ENCODE results near the gene RASGEF1B. TPM values are rescaled to one million over a fixed set of nuclear protein-coding genes. Genes with fewer than 3 reads are reported as not detected.

Gene RASGEF1B
- total and polyA plus RNA-seq, 8 donors: 5.4 to 56.8 (median 9.4) TPM

DNA sequence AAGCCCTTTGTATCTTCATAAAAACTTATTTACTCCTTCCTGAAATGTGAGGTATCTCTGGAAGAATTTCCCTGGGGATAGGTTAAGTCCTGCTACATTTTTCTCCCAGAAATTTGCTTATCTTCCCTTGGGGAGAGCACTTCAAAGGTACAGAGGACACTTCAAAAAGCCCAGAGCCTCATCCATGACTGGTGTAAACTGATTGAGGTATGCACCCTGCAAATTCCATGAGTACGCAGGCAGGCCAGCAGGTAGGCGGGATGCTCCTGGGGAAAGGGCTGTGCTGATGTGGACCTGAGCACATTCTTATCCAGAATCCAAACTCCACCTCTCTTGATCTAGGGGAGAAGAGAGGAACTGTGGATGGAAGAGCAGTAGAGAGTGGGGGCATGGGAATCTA is 26.3 kb upstream of the RASGEF1B start:
- Histone ChIP-seq H3K4me3 (no peak overlapping the region), H3K36me3 (no peaks in the 10 kb centered on the region), H3K27ac (no peak overlapping the region), H3K27me3 (no peaks in the 10 kb centered on the region), H3K9me3 (no peaks in the 10 kb centered on the region), H3K4me1 (peaks cover 0 to 14% (median 5%) of the 10 kb centered on the region in 4 donors)
- intact Hi-C loops (cut with DNase I; ENCODE audit: low total_unique reads): no loop called here
- no peak for TF ChIP-seq CTCF (IDR thresholded peaks at IDR 0.05)
- TF ChIP-seq POLR2AphosphoS5 (IDR thresholded peaks at IDR 0.05): no peak
- no peak for TF ChIP-seq EP300 (IDR thresholded peaks at IDR 0.05)
- no peak for DNase-seq
- WGBS, 5 donors: 95 to 100% (median 98%) methylated on average over 2 of the region's 2 CpGs

DNA sequence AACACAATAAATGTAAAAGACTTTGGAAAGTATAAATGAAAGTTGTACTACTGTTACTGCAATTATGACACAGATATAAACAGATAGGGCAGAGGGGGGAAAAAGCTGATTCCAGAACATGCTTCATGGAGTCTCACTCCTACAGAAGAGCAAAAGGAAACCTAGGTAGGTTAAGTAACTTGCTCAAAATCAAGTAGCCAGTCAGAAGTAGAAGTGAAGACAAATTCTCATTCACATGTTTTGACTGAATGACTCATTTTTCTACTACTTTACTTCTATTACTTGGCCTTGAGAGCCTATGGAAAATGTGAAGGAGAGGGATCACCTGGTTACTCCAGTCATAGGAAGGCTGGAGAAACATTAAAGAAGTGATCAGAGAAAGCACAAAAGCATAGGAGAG is 23.6 kb upstream of the RASGEF1B start:
- Histone ChIP-seq H3K4me3 (no peak overlapping the region), H3K27me3 (no peaks in the 10 kb centered on the region), H3K9me3 (no peaks in the 10 kb centered on the region), H3K27ac (no peak overlapping the region), H3K36me3 (no peaks in the 10 kb centered on the region), H3K4me1 (peaks cover 0 to 23% (median 5%) of the 10 kb centered on the region in 4 donors)
- TF ChIP-seq POLR2AphosphoS5 (IDR thresholded peaks at IDR 0.05) (no peak), CTCF (IDR thresholded peaks at IDR 0.05) (no peak), POLR2A (IDR thresholded peaks at IDR 0.05) (no peak), EP300 (IDR thresholded peaks at IDR 0.05) (no peak)
- no peak for DNase-seq
- intact Hi-C loops (cut with DNase I; ENCODE audit: low total_unique reads): no loop called here

DNA sequence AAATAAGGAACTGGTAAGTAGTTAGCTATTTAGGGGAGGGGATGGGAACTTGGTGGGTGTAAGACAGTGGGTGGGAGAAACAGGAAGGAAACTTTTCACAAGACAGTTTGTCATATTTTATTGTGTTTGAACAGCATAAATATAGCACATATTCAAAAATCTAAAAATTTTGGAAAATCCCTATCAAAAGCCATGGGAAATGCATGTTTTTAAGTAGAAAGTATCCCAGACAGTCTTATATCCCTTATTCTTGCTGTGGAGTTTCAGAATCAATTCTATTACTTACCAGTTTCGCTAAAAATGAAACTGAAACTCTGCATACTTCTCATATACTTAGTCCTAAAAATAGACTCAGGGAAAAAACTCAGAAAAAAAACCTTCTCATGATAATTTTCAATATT is 22.3 kb upstream of the RASGEF1B start:
- H3K4me3 ChIP-seq: peak overlapping the region; percentile 4 to 14 (median 6)
- intact Hi-C loops (cut with DNase I; ENCODE audit: low total_unique reads): no loop called here

DNA sequence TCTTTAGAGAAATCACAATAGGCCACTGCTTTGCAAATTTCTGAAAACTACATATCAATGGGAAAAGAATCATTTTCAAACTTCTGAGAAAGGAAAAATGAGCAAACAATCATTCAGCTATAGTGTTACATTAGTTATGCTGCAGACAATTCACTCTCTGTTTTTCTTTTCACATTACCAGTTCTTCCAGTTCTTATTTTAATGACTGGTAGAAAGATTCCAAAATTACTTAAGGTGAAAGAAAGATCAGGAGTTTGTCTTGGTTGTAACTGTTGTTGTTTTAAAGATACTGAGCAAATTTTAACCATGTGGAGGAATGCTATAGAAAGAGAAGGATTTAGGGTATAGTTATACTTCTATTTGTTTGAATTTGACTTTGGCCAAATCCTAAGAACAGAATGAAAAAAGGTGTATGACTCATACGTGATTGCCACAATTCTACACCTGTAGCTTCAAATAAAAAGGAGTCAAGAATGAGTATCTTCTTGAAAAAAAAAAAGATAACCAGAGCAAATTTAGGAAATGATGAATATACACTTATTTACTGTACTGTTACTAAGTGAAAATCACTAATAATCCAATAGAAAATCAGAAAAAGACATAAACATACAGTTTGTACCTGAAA is 21.0 kb upstream of the RASGEF1B start:
- Histone ChIP-seq H3K36me3 (no peaks in the 10 kb centered on the region), H3K27ac (peak overlapping the region in 2 of 5 donors; percentile 15 to 66), H3K27me3 (no peaks in the 10 kb centered on the region), H3K4me3 (no peak overlapping the region), H3K4me1 (peaks cover 0 to 23% (median 5%) of the 10 kb centered on the region in 4 donors), H3K9me3 (no peaks in the 10 kb centered on the region)
- intact Hi-C loops (cut with DNase I; ENCODE audit: low total_unique reads): no loop called here
- TF ChIP-seq EP300 (IDR thresholded peaks at IDR 0.05) (no peak), CTCF (IDR thresholded peaks at IDR 0.05) (no peak), POLR2AphosphoS5 (IDR thresholded peaks at IDR 0.05) (no peak), POLR2A (IDR thresholded peaks at IDR 0.05) (no peak)
- WGBS, 5 donors: 34 to 59% (median 49%) methylated on average over 1 of the region's 1 CpG
- DNase-seq: no peak

More for the DNA sequence above, 22.3 kb upstream of the RASGEF1B start:
- no peaks in the 10 kb centered on the region for H3K9me3 ChIP-seq
- DNase-seq: peak in 1 of 2 donors; percentile 68
- H3K27me3 ChIP-seq: no peaks in the 10 kb centered on the region
- H3K4me1 ChIP-seq: peaks cover 0 to 23% (median 5%) of the 10 kb centered on the region in 4 donors
- H3K27ac ChIP-seq: peak overlapping the region in 3 of 5 donors; percentile 67 to 69 (median 68)
- TF ChIP-seq POLR2A (IDR thresholded peaks at IDR 0.05): no peak
- no peak for TF ChIP-seq EP300 (IDR thresholded peaks at IDR 0.05)
- no peak for TF ChIP-seq CTCF (IDR thresholded peaks at IDR 0.05)
- no peak for TF ChIP-seq POLR2AphosphoS5 (IDR thresholded peaks at IDR 0.05)
- H3K36me3 ChIP-seq: no peaks in the 10 kb centered on the region
- WGBS, 5 donors: 3 to 13% (median 5%) methylated on average over 1 of the region's 1 CpG
